Measurements from ENCODE around the gene AK4. TPM values are rescaled to one million over a fixed set of nuclear protein-coding genes. Genes with fewer than 3 reads are reported as not detected.

Gene AK4
- total and polyA plus RNA-seq, 2 of the 4 experiments (the other 2 are of a cell fraction): 12.4 to 30.3 TPM

DNA sequence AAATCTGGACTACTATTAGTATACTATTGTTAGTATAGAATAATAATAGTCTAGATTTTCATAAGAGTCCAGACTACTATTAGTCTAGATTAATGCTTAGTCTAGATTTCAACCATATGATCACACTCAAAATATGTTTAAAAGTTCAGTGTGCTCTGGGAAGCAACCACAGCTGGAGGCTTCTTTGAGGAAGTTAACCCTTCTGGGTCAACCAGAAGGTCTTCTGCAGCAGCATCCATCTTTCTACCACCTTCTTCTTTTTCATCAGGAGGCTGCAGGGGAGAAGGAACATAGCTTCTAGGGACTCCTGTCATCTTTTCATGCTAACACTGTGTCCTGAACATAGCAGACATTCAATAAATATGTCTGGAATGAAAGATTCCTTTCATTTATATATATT lies 110.1 kb downstream of the AK4 start:
- Histone ChIP-seq H3K4me1 (ENCODE audit: control insufficient read depth, insufficient read depth, low read length) (no peaks in the 10 kb centered on the region; the same call in 1 of the 2 replicates), H3K4me3 (ENCODE audit: insufficient read depth, low read depth, low read length) (no peak overlapping the region), H3K36me3 (ENCODE audit: control insufficient read depth, insufficient read depth, low read length) (no peaks in the 10 kb centered on the region), H4K20me1 (ENCODE audit: insufficient read depth, low read length) (no peaks in the 10 kb centered on the region), H3K4ac (ENCODE audit: low read depth, low read length) (no peak overlapping the region), H2AK5ac (ENCODE audit: low read depth, low read length) (no peak overlapping the region), H2BK20ac (ENCODE audit: low read depth, low read length) (no peak overlapping the region), H3K4me2 (ENCODE audit: low read depth, low read length) (no peak overlapping the region), H3K56ac (ENCODE audit: extremely low read depth, insufficient read depth, low read length) (no peak overlapping the region), H2BK120ac (ENCODE audit: low read depth, low read length) (no peak overlapping the region), H4K5ac (ENCODE audit: low read depth, low read length) (no peak overlapping the region), H2AK9ac (replicated peaks; ENCODE audit: low read depth, low read length, poor library complexity) (no peak overlapping the region), H3K9ac (ENCODE audit: low read depth, low read length) (no peak overlapping the region), H3K79me1 (ENCODE audit: low read depth in 1 of 2, low read length in 2 of 2) (no peaks in the 10 kb centered on the region), H3K9me3 (ENCODE audit: control insufficient read depth, insufficient read depth, low read length) (no peaks in the 10 kb centered on the region), H3K27ac (ENCODE audit: insufficient read depth, low read length) (no peak overlapping the region), H3K27me3 (ENCODE audit: control insufficient read depth, insufficient read depth, low read length) (peaks cover 26% of the 10 kb centered on the region), H4K91ac (ENCODE audit: insufficient read depth, low read depth, low read length) (no peak overlapping the region), H2BK5ac (ENCODE audit: low read depth, low read length, poor library complexity, severe bottlenecking) (no peak overlapping the region), H3K23ac (ENCODE audit: low read depth, low read length) (no peak overlapping the region), H3K9me1 (ENCODE audit: insufficient read depth, low read length) (no peaks in the 10 kb centered on the region; the same call in 1 of the 2 replicates), H2AFZ (replicated peaks; ENCODE audit: low read length, poor library complexity) (no peak overlapping the region), H3K18ac (ENCODE audit: low read depth, low read length) (no peak overlapping the region), H4K8ac (ENCODE audit: low read depth in 2 of 2, low read length in 2 of 2) (no peak overlapping the region), H3K14ac (replicated peaks; ENCODE audit: low read depth, low read length) (no peak overlapping the region), H2BK15ac (ENCODE audit: low read depth, low read length) (no peak overlapping the region)
- BruUV-seq (replicated peaks): no TSS peak
- ChIA-PET POLR2A (ENCODE audit: unreplicated experiment) (no interaction called here), CTCF (no interaction called here)
- DNase-seq (no peak), ATAC-seq (ENCODE audit: low read depth) (no peak)
- in situ Hi-C loops (cut with MboI; ENCODE audit: low sequenced_read_pairs): no loop called here
- intact Hi-C loops (cut with micrococcal nuclease): no loop called here
- dilution Hi-C loops (cut with HindIII; ENCODE audit: low sequenced_read_pairs, unreplicated experiment): no loop called here
- TF ChIP-seq RFX5 (IDR thresholded peaks at IDR 0.05; ENCODE audit: low read depth, low read length): no peak
- TF ChIP-seq NFE2L2 (IDR thresholded peaks at IDR 0.05; ENCODE audit: low read depth, low read length): no peak
- TF ChIP-seq, protein P1, sequence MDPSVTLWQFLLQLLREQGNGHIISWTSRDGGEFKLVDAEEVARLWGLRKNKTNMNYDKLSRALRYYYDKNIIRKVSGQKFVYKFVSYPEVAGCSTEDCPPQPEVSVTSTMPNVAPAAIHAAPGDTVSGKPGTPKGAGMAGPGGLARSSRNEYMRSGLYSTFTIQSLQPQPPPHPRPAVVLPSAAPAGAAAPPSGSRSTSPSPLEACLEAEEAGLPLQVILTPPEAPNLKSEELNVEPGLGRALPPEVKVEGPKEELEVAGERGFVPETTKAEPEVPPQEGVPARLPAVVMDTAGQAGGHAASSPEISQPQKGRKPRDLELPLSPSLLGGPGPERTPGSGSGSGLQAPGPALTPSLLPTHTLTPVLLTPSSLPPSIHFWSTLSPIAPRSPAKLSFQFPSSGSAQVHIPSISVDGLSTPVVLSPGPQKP (IDR thresholded peaks at IDR 0.05; ENCODE audit: borderline replicate concordance, low read depth, low read length): no peak
- no peak for TF ChIP-seq MAZ (IDR thresholded peaks at IDR 0.05; ENCODE audit: borderline replicate concordance, low read depth, low read length)
- no peak for TF ChIP-seq RCOR1 (IDR thresholded peaks at IDR 0.05; ENCODE audit: insufficient replicate concordance, low read length)
- no peak for TF ChIP-seq CEBPB (IDR thresholded peaks at IDR 0.05; ENCODE audit: low read depth, low read length)
- TF ChIP-seq MXI1 (IDR thresholded peaks at IDR 0.05; ENCODE audit: borderline replicate concordance, low read depth, low read length): no peak
- no peak for TF ChIP-seq FOS (IDR thresholded peaks at IDR 0.05; ENCODE audit: low read depth, low read length)
- TF ChIP-seq SMC3 (IDR thresholded peaks at IDR 0.05; ENCODE audit: low read depth, low read length): no peak
- TF ChIP-seq, protein P2, sequence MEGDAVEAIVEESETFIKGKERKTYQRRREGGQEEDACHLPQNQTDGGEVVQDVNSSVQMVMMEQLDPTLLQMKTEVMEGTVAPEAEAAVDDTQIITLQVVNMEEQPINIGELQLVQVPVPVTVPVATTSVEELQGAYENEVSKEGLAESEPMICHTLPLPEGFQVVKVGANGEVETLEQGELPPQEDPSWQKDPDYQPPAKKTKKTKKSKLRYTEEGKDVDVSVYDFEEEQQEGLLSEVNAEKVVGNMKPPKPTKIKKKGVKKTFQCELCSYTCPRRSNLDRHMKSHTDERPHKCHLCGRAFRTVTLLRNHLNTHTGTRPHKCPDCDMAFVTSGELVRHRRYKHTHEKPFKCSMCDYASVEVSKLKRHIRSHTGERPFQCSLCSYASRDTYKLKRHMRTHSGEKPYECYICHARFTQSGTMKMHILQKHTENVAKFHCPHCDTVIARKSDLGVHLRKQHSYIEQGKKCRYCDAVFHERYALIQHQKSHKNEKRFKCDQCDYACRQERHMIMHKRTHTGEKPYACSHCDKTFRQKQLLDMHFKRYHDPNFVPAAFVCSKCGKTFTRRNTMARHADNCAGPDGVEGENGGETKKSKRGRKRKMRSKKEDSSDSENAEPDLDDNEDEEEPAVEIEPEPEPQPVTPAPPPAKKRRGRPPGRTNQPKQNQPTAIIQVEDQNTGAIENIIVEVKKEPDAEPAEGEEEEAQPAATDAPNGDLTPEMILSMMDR (conservative IDR thresholded peaks at IDR 0.05; ENCODE audit: low read depth, low read length): no peak

Measured in IMR-90 (cell line).